ENCODE results near the gene NBAS. TPM values are rescaled to one million over a fixed set of nuclear protein-coding genes. Genes with fewer than 3 reads are reported as not detected.

NBAS gene
- total and polyA plus RNA-seq, 2 of the 4 experiments (the other 2 are of a cell fraction) = 22.3 to 105 TPM

GRCh38 chr2:15436195-15436594 is 124.9 kb downstream of the NBAS start:
- Histone ChIP-seq H3K9ac (ENCODE audit: low read depth, low read length) (no peak overlapping the region), H3K56ac (ENCODE audit: extremely low read depth, insufficient read depth, low read length) (no peak overlapping the region), H3K9me3 (ENCODE audit: control insufficient read depth, insufficient read depth, low read length) (no peaks in the 10 kb centered on the region), H3K4me3 (ENCODE audit: insufficient read depth, low read depth, low read length) (no peak overlapping the region), H3K27me3 (ENCODE audit: control insufficient read depth, insufficient read depth, low read length) (no peaks in the 10 kb centered on the region), H3K79me1 (ENCODE audit: low read depth in 1 of 2, low read length in 2 of 2) (peaks cover 5 to 9% of the 10 kb centered on the region in 2 experiments; a peak in 3 of 4 replicates), H2AK9ac (replicated peaks; ENCODE audit: low read depth, low read length, poor library complexity) (no peak overlapping the region), H3K36me3 (ENCODE audit: control insufficient read depth, insufficient read depth, low read length) (no peaks in the 10 kb centered on the region), H3K4ac (ENCODE audit: low read depth, low read length) (no peak overlapping the region), H3K18ac (ENCODE audit: low read depth, low read length) (no peak overlapping the region), H3K4me2 (ENCODE audit: low read depth, low read length) (no peak overlapping the region), H3K23ac (ENCODE audit: low read depth, low read length) (no peak overlapping the region), H3K27ac (ENCODE audit: insufficient read depth, low read length) (no peak overlapping the region), H2BK20ac (ENCODE audit: low read depth, low read length) (no peak overlapping the region), H4K91ac (ENCODE audit: insufficient read depth, low read depth, low read length) (no peak overlapping the region), H3K14ac (replicated peaks; ENCODE audit: low read depth, low read length) (no peak overlapping the region), H4K20me1 (ENCODE audit: insufficient read depth, low read length) (no peaks in the 10 kb centered on the region), H2AK5ac (ENCODE audit: low read depth, low read length) (no peak overlapping the region), H2BK5ac (ENCODE audit: low read depth, low read length, poor library complexity, severe bottlenecking) (no peak overlapping the region), H2AFZ (replicated peaks; ENCODE audit: low read length, poor library complexity) (no peak overlapping the region), H2BK120ac (ENCODE audit: low read depth, low read length) (no peak overlapping the region), H4K8ac (ENCODE audit: low read depth in 2 of 2, low read length in 2 of 2) (no peak overlapping the region), H2BK15ac (ENCODE audit: low read depth, low read length) (no peak overlapping the region), H3K4me1 (ENCODE audit: control insufficient read depth, insufficient read depth, low read length) (no peaks in the 10 kb centered on the region), H4K5ac (ENCODE audit: low read depth, low read length) (no peak overlapping the region), H3K9me1 (ENCODE audit: insufficient read depth, low read length) (peaks cover 2% of the 10 kb centered on the region; the same call in 1 of the 2 replicates)
- TF ChIP-seq RCOR1 (IDR thresholded peaks at IDR 0.05; ENCODE audit: insufficient replicate concordance, low read length) (no peak), POLR2A (IDR thresholded peaks at IDR 0.05; ENCODE audit: low read depth, low read length) (no peak), ELK1 (IDR thresholded peaks at IDR 0.05; ENCODE audit: borderline replicate concordance, low read depth, low read length) (no peak), MAZ (IDR thresholded peaks at IDR 0.05; ENCODE audit: borderline replicate concordance, low read depth, low read length) (no peak), RFX5 (IDR thresholded peaks at IDR 0.05; ENCODE audit: low read depth, low read length) (no peak), MXI1 (IDR thresholded peaks at IDR 0.05; ENCODE audit: borderline replicate concordance, low read depth, low read length) (no peak), USF2 (IDR thresholded peaks at IDR 0.05; ENCODE audit: low read depth, low read length) (no peak), RAD21 (IDR thresholded peaks at IDR 0.05; ENCODE audit: low read length) (no peak), CEBPB (IDR thresholded peaks at IDR 0.05; ENCODE audit: low read depth, low read length) (no peak), BHLHE40 (IDR thresholded peaks at IDR 0.05; ENCODE audit: low read depth, low read length) (no peak), CTCF (conservative IDR thresholded peaks at IDR 0.05; ENCODE audit: low read depth, low read length) (no peak), CHD1 (IDR thresholded peaks at IDR 0.05; ENCODE audit: low read depth, low read length) (no peak)
- no peak for ATAC-seq (ENCODE audit: low read depth)
- DNase-seq = no peak
- WGBS, 2 experiments (ENCODE audit: extremely low coverage in 2 of 2, insufficient read length in 1 of 2) = no CpG with 5 or more reads among the region's 2 CpGs
- dilution Hi-C loops (cut with HindIII; ENCODE audit: low sequenced_read_pairs, unreplicated experiment) (no loop called here), intact Hi-C loops (cut with micrococcal nuclease) (no loop called here), in situ Hi-C loops (cut with MboI; ENCODE audit: low sequenced_read_pairs) (no loop called here)
- POLR2A ChIA-PET (ENCODE audit: unreplicated experiment) = interaction anchor here (0.7 kb wide), 1 partner anchor 27 kb away, joined by 3 read pairs; no protein-coding TSS in a partner anchor
- BruUV-seq (replicated peaks) = no TSS peak
- CTCF ChIA-PET = interaction anchor here (0.9 kb wide), 1 partner anchor 12 kb away, joined by 3 read pairs; no protein-coding TSS in a partner anchor

All from IMR-90 (cell line).